H1 (cell line): ENCODE data around the gene IKZF1. TPM values are rescaled to one million over a fixed set of nuclear protein-coding genes. Genes with fewer than 3 reads are reported as not detected.

Experiments
- CTCF ChIA-PET: fragments of 300-600 bp; sonication (Branson Sonifier 250); formaldehyde crosslinking; loops from one replicate; lab custom pipeline; 2021; ENCODE audit not compliant: partially characterized antibody; lab: Charles Lee
- POLR2A ChIA-PET: fragments of 300-600 bp; sonication (Branson Sonifier 250); formaldehyde crosslinking; loops from one replicate; lab custom pipeline; 2021; ENCODE audit warnings: inconsistent platforms; ENCODE audit not compliant: partially characterized antibody; lab: Charles Lee
- DNase-seq, 2 experiments: peaks; one replicate each; pipeline versions ENCODE4 v3.0.0 to v3.0.0-alpha.2; 2010 to 2022; ENCODE audit warnings: low spot score in 2 of 2, low read depth in 1 of 2, mixed read lengths in 1 of 2
- FAIRE-seq: peaks from 2 replicates; lab custom pipeline; 2011; peaks lifted over from hg19 to GRCh38; lab: Jason Lieb, UNC
- H2AFZ ChIP-seq: 2 replicates; pipeline ENCODE4 v1.8.1; 2012; ENCODE audit warnings: low read length, inconsistent platforms
- H2AK5ac ChIP-seq: 2 replicates; pipeline ENCODE4 v1.6.1; 2013; ENCODE audit warnings: low read depth, low read length
- H2BK120ac ChIP-seq: replicated peaks from 2 replicates; pipeline ENCODE3; 2013; ENCODE audit warnings: low read depth, low read length, inconsistent platforms
- H2BK12ac ChIP-seq: 2 replicates; pipeline ENCODE4 v1.6.1; 2013; ENCODE audit warnings: low read depth, low read length
- H2BK15ac ChIP-seq: 2 replicates; pipeline ENCODE4 v1.6.1; 2013; ENCODE audit warnings: low read length
- H2BK20ac ChIP-seq: 2 replicates; pipeline ENCODE4 v1.6.1; 2013; ENCODE audit warnings: low read length
- H2BK5ac ChIP-seq: 2 replicates; pipeline ENCODE4 v1.6.1; 2013; ENCODE audit warnings: low read depth, low read length
- H3K14ac ChIP-seq: 2 replicates; pipeline ENCODE4 v1.6.1; 2013; ENCODE audit warnings: inconsistent platforms; ENCODE audit not compliant: insufficient read length
- H3K18ac ChIP-seq: 2 replicates; pipeline ENCODE4 v1.6.1; 2013; ENCODE audit warnings: low read length; ENCODE audit errors: extremely low read depth
- H3K23ac ChIP-seq: 2 replicates; pipeline ENCODE4 v1.6.1; 2013; ENCODE audit warnings: inconsistent platforms; ENCODE audit not compliant: insufficient read length
- H3K23me2 ChIP-seq: 2 replicates; pipeline ENCODE4 v1.6.1; 2013; ENCODE audit warnings: low read depth, low read length
- H3K27ac ChIP-seq: 2 replicates; pipeline ENCODE4 v1.6.1; 2011; ENCODE audit warnings: low read depth, low read length, inconsistent platforms
- H3K27me3 ChIP-seq, 4 experiments: replicated peaks in 1 of 4; 1 replicate in 1 of 4; 2 replicates in 3 of 4; pipeline versions ENCODE4 v1.6.1 to v1.8.1; 2011 to 2013; ENCODE audit warnings: low read length in 3 of 4, mild to moderate bottlenecking in 3 of 4, inconsistent platforms in 2 of 4, mixed read lengths in 2 of 4, moderate library complexity in 1 of 4; ENCODE audit not compliant: control insufficient read depth in 3 of 4, insufficient read depth in 3 of 4; ENCODE audit errors: extremely low read depth in 1 of 4
- H3K36me3 ChIP-seq, 4 experiments: 2 replicates each; pipeline versions ENCODE4 v1.6.1 to v1.8.1; 2011 to 2013; ENCODE audit warnings: mild to moderate bottlenecking in 4 of 4, low read length in 3 of 4, moderate library complexity in 2 of 4, control low read depth in 1 of 4, inconsistent platforms in 1 of 4; ENCODE audit not compliant: insufficient read depth in 4 of 4, control insufficient read depth in 2 of 4
- H3K4ac ChIP-seq: replicated peaks from 2 replicates; pipeline ENCODE3; 2013; ENCODE audit warnings: low read length, low read depth, mixed read lengths, inconsistent platforms; ENCODE audit not compliant: insufficient read length
- H3K4me1 ChIP-seq, 4 experiments: replicated peaks in 1 of 4; 1 replicate in 1 of 4; 2 replicates in 3 of 4; pipeline versions ENCODE4 v1.6.1 to v1.8.1; 2011 to 2013; ENCODE audit warnings: low read length in 3 of 4, inconsistent platforms in 2 of 4, mixed read lengths in 1 of 4; ENCODE audit not compliant: insufficient read depth in 4 of 4, control insufficient read depth in 3 of 4
- H3K4me2 ChIP-seq, 2 experiments: 2 replicates each; pipeline versions ENCODE4 v1.6.1 to v1.8.1; 2011 to 2013; ENCODE audit warnings: low read depth in 2 of 2, low read length in 2 of 2, control low read depth in 1 of 2, inconsistent platforms in 1 of 2, mild to moderate bottlenecking in 1 of 2; ENCODE audit not compliant: insufficient read depth in 1 of 2
- H3K4me3 ChIP-seq, 4 experiments: fragments of 200-600, 300-600 bp in 1 of 4; sonication (generic), shearing (Covaris generic), sonication (Bioruptor Twin) in 1 of 4; 2 replicates each; pipeline versions ENCODE4 v1.5.1 to v1.8.1; 2011 to 2016; ENCODE audit warnings: low read length in 4 of 4, low read depth in 3 of 4, control low read depth in 2 of 4, inconsistent platforms in 2 of 4, mild to moderate bottlenecking in 2 of 4, mixed read lengths in 1 of 4, moderate library complexity in 1 of 4; ENCODE audit not compliant: insufficient read depth in 2 of 4; ENCODE audit errors: extremely low read depth in 1 of 4
- H3K56ac ChIP-seq: replicated peaks from 2 replicates; pipeline ENCODE3; 2013; ENCODE audit warnings: low read depth, mild to moderate bottlenecking, mixed read lengths, low read length, inconsistent platforms; ENCODE audit not compliant: insufficient read length
- H3K79me1 ChIP-seq: 2 replicates; pipeline ENCODE4 v1.6.1; 2013; ENCODE audit warnings: low read depth, low read length, control low read depth
- H3K79me2 ChIP-seq, 2 experiments: 2 replicates each; pipeline versions ENCODE4 v1.6.1 to v1.8.1; 2012 to 2013; ENCODE audit warnings: low read length in 2 of 2, mild to moderate bottlenecking in 2 of 2, inconsistent platforms in 1 of 2; ENCODE audit not compliant: insufficient read depth in 2 of 2, control insufficient read depth in 1 of 2
- H3K9ac ChIP-seq, 4 experiments: replicated peaks in 1 of 4; 1 replicate in 1 of 4; 2 replicates in 3 of 4; pipeline versions ENCODE4 v1.6.1 to v1.8.1; 2011 to 2013; ENCODE audit warnings: low read depth in 3 of 4, low read length in 3 of 4, control low read depth in 2 of 4, mild to moderate bottlenecking in 2 of 4, moderate library complexity in 2 of 4, inconsistent platforms in 1 of 4; ENCODE audit errors: extremely low read depth in 1 of 4
- H3K9me3 ChIP-seq, 2 experiments: 2 replicates each; pipeline versions ENCODE4 v1.6.1 to v1.8.1; 2012 to 2013; ENCODE audit warnings: mild to moderate bottlenecking in 2 of 2, moderate library complexity in 2 of 2, control low read depth in 1 of 2, inconsistent platforms in 1 of 2, low read depth in 1 of 2, low read length in 1 of 2, mixed read lengths in 1 of 2; ENCODE audit not compliant: insufficient read depth in 2 of 2
- H4K20me1 ChIP-seq, 2 experiments: replicated peaks in 1 of 2; 2 replicates each; pipeline versions ENCODE3 to v1.8.1; 2011 to 2013; ENCODE audit warnings: inconsistent platforms in 2 of 2, low read length in 2 of 2, mild to moderate bottlenecking in 1 of 2; ENCODE audit not compliant: insufficient read depth in 2 of 2, control insufficient read depth in 1 of 2
- H4K5ac ChIP-seq: 2 replicates; pipeline ENCODE4 v1.6.1; 2013; ENCODE audit warnings: low read length, low read depth, mixed read lengths, inconsistent platforms; ENCODE audit not compliant: insufficient read length
- H4K8ac ChIP-seq: 2 replicates; pipeline ENCODE4 v1.8.0; 2013; ENCODE audit warnings: mild to moderate bottlenecking, moderate library complexity, low read length, inconsistent platforms; ENCODE audit not compliant: insufficient read depth; ENCODE audit errors: extremely low read depth
- H4K91ac ChIP-seq: replicated peaks from 2 replicates; pipeline ENCODE3; 2013; ENCODE audit warnings: low read length, mixed read lengths, inconsistent platforms; ENCODE audit not compliant: insufficient read length
- ASH2L ChIP-seq: fragments of 200-600, 300-600 bp; sonication (generic); IDR thresholded peaks from one replicate; pipeline ENCODE4 v1.7.1; 2017; ENCODE audit warnings: low read length
- BRCA1 ChIP-seq: IDR thresholded peaks from 2 replicates; pipeline ENCODE4 v1.6.1; 2012; ENCODE audit warnings: low read depth, low read length, improper control_type of control experiment
- CHD1 ChIP-seq: IDR thresholded peaks from 2 replicates; pipeline ENCODE4 v1.6.1; 2012; ENCODE audit warnings: low read depth, low read length, improper control_type of control experiment
- CREB1 ChIP-seq: IDR thresholded peaks from 2 replicates; pipeline ENCODE4 v1.6.1; 2012; ENCODE audit warnings: inconsistent platforms
- KDM4A ChIP-seq: IDR thresholded peaks from one replicate; pipeline ENCODE4 v1.7.1; 2012; ENCODE audit warnings: low read depth, mild to moderate bottlenecking, moderate library complexity, low read length, inconsistent platforms; ENCODE audit not compliant: severe bottlenecking
- MAX ChIP-seq: IDR thresholded peaks from 2 replicates; pipeline ENCODE4 v1.6.1; 2012; ENCODE audit warnings: inconsistent platforms
- NRF1 ChIP-seq: IDR thresholded peaks from 2 replicates; pipeline ENCODE4 v1.6.1; 2011; ENCODE audit warnings: mild to moderate bottlenecking, low read depth, low read length, improper control_type of control experiment
- PHF8 ChIP-seq: fragments of 200-600 bp; sonication (generic); conservative IDR thresholded peaks from 2 replicates; pipeline ENCODE4 v1.7.1; 2012; ENCODE audit warnings: low read depth, mild to moderate bottlenecking, inconsistent platforms, low read length, moderate library complexity
- POLR2A ChIP-seq, 2 experiments: IDR thresholded peaks; 1 replicate in 1 of 2; 2 replicates in 1 of 2; pipeline ENCODE4 v1.6.1; 2011; ENCODE audit warnings: low read depth in 2 of 2, low read length in 2 of 2, mild to moderate bottlenecking in 2 of 2; ENCODE audit errors: control extremely low read depth in 1 of 2
- POLR2AphosphoS5 ChIP-seq: IDR thresholded peaks from 2 replicates; pipeline ENCODE4 v1.6.1; 2011; ENCODE audit warnings: low read depth, low read length
- RNF2 ChIP-seq: fragments of 200-900, 300-1000 bp; sonication (generic); IDR thresholded peaks from 2 replicates; pipeline ENCODE4 v1.7.1; 2016; ENCODE audit warnings: borderline replicate concordance, low read depth, mild to moderate bottlenecking, antibody characterized with exemption, low read length; ENCODE audit not compliant: poor library complexity, severe bottlenecking; ENCODE audit errors: missing control alignments
- TAF1 ChIP-seq: IDR thresholded peaks from 2 replicates; pipeline ENCODE4 v1.6.1; 2011; ENCODE audit warnings: mild to moderate bottlenecking, low read depth, low read length
- TBP ChIP-seq: IDR thresholded peaks from 2 replicates; pipeline ENCODE4 v1.6.1; 2011; ENCODE audit warnings: low read depth, low read length, improper control_type of control experiment
- YY1 ChIP-seq: IDR thresholded peaks from 2 replicates; pipeline ENCODE4 v1.6.1; 2011; ENCODE audit warnings: low read depth, mild to moderate bottlenecking, low read length
- WGBS, 2 experiments: shearing (Covaris generic) in 1 of 2; methylation state at CpG; one replicate each; pipeline versions ENCODE4 v1.1.6 to v1.1.7; 2013 to 2015; ENCODE audit warnings: low lambda C conversion rate in 2 of 2, mixed read lengths in 2 of 2, inconsistent platforms in 1 of 2, low coverage in 1 of 2, missing lambda C conversion rate in 1 of 2; ENCODE audit not compliant: insufficient replicate concordance in 2 of 2, insufficient coverage in 1 of 2, insufficient read length in 1 of 2; ENCODE audit errors: extremely low coverage in 1 of 2, missing lambda C conversion rate in 1 of 2; 5-methylcytosine and 5-hydroxymethylcytosine counted together
- polyA plus RNA-seq, 7 experiments: library from polyadenylated mRNA; depleted of rRNA in 3 of 7; stranded (reverse) in 5 of 7; unstranded in 2 of 7; fragments of >200 nt in 5 of 7; fragments of 200-250 nt in 2 of 7; gene quantifications; 1 replicate in 5 of 7; 2 replicates in 1 of 7; 4 replicates in 1 of 7; pipeline versions ENCODE4 v1.2.1 to v1.2.3, GENCODE V29; 2011 to 2013; ENCODE audit warnings: missing spikeins in 2 of 7, mixed read lengths in 2 of 7
- total RNA-seq: library from RNA; stranded (reverse); fragmentation: NEBNext Ultra II Directional; extraction: Animal tissue kit (Norgen Biotek cat#: 25700); gene quantifications from 2 replicates; pipeline ENCODE4 v1.2.1, GENCODE V29; 2021

The IKZF1 gene
- total and polyA plus RNA-seq, 2 of the 8 experiments (the other 6 are each of a cell fraction or from before 2014, with no cell fraction given): 0.74 to 1.5 TPM

- FAIRE-seq: peak; percentile 71
- Histone ChIP-seq H2BK120ac (peak overlapping the region; percentile 85), H2AFZ (peak overlapping the region; percentile 79; the same call in 1 of the 2 replicates), H3K4me2 (peak overlapping the region; percentile 57 to 67), H2AK5ac (no peak overlapping the region), H3K23me2 (no peaks in the 10 kb centered on the region), H3K14ac (no peak overlapping the region), H4K20me1 (no peaks in the 10 kb centered on the region), H2BK12ac (peak overlapping the region; percentile 97; the same call in 1 of the 2 replicates), H4K91ac (peak overlapping the region; percentile 97), H3K27ac (peak overlapping the region; percentile 82; the same call in 1 of the 2 replicates), H2BK20ac (peak overlapping the region; percentile 91), H3K18ac (peak overlapping the region; percentile 65), H3K9me3 (no peaks in the 10 kb centered on the region), H3K4me3 (peak overlapping the region in 3 of 4 experiments; percentile 29 to 43 (median 40); a peak in 5 of 8 replicates), H3K56ac (peak overlapping the region; percentile 92), H3K27me3 (no peaks in the 10 kb centered on the region), H3K36me3 (no peaks in the 10 kb centered on the region), H4K5ac (peak overlapping the region; percentile 78), H3K23ac (no peak overlapping the region), H4K8ac (peak overlapping the region; percentile 84; the same call in 1 of the 2 replicates), H3K79me1 (no peaks in the 10 kb centered on the region), H3K79me2 (no peaks in the 10 kb centered on the region), H2BK5ac (peak overlapping the region; percentile 99; the same call in 1 of the 2 replicates), H3K4me1 (peaks cover 6 to 27% (median 19%) of the 10 kb centered on the region in 4 experiments), H3K4ac (no peak overlapping the region), H2BK15ac (peak overlapping the region; percentile 63; the same call in 1 of the 2 replicates), H3K9ac (peak overlapping the region in 2 of 4 experiments; percentile 33 to 54; a peak in 4 of 7 replicates)
- WGBS, 2 experiments: 16% methylated on average over 10 of the region's 10 CpGs; no CpG with 5 or more reads in 1 of the 2 experiments
- ChIA-PET POLR2A (interaction anchor here (0.8 to 1.0 kb wide), 3 partner anchors 9 to 196 kb away, joined by 3 to 4 read pairs (median 3); no protein-coding TSS in a partner anchor), CTCF (interaction anchor here (0.9 to 3.9 kb wide), 8 partner anchors 8 to 259 kb away, joined by 3 to 20 read pairs (median 6); no protein-coding TSS in a partner anchor)
- DNase-seq: peak; percentile 51 to 62
- TF ChIP-seq MAX (peak; percentile 45), TAF1 (peak; percentile 75), CREB1 (0 out of 2 replicates have a peak, but pooled peaks have one; percentile 37), POLR2A (IDR thresholded peaks at IDR 0.05; ENCODE audit: control extremely low read depth in 1 of 2, low read depth in 2 of 2, low read length in 2 of 2) (peak; percentile 57 to 76), TBP (0 out of 2 replicates have a peak, but pooled peaks have one; percentile 13), POLR2AphosphoS5 (peak; percentile 84), PHF8 (no peak), ASH2L (peak; percentile 35), NRF1 (no peak), KDM4A (peak; percentile 41), YY1 (peak; percentile 85), RNF2 (no peak), BRCA1 (no peak), CHD1 (no peak)
Measured at GRCh38 chr7:50379082-50379481, 74.6 kb downstream of the IKZF1 start.
